ENCODE measurements around the gene BNIP3.
"Not testable (repeated sequence)": the region's sequence is repeated elsewhere in the genome, so short reads cannot be mapped to it uniquely, and the experiment has no call there.

The BNIP3 gene

DNA sequence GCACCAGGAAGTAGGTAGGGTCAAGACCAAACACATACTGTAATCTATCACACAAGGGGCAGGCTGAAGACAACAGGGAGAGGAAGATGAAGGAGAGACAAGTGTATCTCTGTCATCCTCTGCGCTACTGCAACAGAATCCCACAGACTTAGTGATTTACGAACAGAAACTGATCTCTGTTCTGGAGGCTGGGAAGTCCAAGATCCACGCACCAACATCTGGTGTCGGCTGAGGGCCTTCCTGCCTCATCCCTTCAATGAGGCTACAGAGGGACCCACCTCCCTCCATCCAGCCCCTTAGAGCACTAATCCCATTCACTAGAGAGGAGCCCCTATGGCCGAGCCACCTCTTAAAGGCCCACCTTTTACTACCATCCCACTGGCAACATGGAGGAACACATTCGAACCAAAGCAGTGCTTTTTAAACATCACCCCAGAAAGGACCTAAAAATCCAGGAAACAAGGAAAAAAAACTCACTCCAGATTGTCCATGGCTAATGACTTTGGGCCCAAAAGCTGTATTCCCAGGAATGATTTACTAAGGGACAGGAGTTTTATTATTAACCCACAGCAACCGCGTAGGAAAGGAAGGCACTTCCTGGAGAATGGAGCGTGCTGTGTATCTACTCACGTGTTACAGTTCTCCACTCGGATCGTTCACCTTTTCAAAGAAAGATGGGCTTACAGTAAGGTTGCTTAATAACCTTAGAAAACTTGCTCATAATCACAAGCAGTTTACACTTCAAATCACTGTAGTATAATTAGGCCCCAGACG lies 4.2 kb downstream of the BNIP3 start:
- no peak for DNase-seq (ENCODE audit: low read depth in 2 of 2)

DNA sequence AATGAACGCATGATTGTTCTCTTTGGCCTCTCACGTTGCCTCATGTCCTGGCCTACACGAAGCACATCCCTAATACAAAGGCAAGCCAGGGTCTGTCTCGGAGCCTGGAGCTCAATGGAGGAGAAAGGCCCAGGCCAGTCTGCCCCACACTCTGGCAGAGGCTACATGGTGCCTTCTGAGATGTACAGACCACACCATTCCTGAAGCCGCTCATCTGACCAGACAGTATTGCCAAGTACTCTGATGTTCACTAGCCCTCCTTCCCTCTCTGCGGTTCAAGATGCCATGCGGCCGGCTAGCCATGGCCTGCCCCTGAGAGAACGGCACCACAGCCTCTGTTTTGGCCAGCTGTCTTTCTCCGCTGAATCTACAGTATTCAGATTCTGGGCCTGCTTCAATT lies 5.9 kb downstream of the BNIP3 start:
- DNase-seq (ENCODE audit: low read depth in 2 of 2): no peak

- DNase-seq (ENCODE audit: low read depth in 2 of 2): no peak
Observed at GRCh38 chr10:131975003-131975402, 6.7 kb downstream of the BNIP3 start.

- DNase-seq (ENCODE audit: low read depth in 2 of 2): no peak
Observed at GRCh38 chr10:131974034-131974817, 7.5 kb downstream of the BNIP3 start.

DNA sequence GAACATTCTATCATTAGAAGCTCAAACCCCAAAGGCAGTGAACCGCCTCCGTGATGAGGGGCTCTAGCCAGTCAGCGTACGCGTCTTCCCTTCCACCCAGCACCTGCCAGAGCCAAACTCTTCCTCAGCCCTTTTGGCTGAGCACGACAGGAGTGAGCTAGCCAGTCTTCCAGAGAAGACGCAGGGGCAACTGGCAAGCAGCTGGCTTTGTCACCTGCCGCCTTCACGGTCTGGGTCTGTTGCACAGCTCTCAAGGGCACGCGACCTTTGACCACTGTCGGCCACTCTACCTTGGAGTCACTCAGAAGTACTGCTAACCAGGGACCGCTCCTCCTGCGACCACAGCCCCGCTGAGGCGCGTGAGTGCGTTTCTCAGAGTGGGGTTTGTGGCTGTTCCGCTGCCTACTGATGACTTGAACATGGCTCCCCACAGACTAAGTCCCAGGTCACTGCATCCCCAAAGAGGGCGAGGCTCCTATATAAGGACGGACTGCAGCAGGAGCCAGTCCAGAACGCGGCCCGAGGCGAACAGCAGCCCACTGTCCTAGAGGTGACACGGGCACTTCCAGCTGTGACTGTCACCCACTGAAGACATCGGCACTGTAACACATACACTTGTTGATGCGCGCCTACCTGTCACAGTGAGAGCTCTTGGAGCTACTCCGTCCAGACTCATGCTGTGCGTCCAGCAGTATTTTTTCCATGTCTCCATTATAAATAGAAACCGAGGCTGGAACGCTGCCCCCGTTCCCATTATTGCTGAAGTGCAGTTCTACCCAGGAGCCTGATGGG lies 8.4 kb downstream of the BNIP3 start:
- no peak for DNase-seq (ENCODE audit: low read depth in 2 of 2)

- DNase-seq (ENCODE audit: low read depth in 2 of 2): no peak
Observed at GRCh38 chr10:131972474-131973071, 9.2 kb downstream of the BNIP3 start.

- DNase-seq (ENCODE audit: low read depth in 2 of 2): no peak
Observed at GRCh38 chr10:131971591-131971990, 10.1 kb downstream of the BNIP3 start.

- no peak for DNase-seq (ENCODE audit: low read depth in 2 of 2)
Observed at GRCh38 chr10:131970946-131971345, 10.8 kb downstream of the BNIP3 start.

GRCh38 chr10:131968949-131969348 lies 12.8 kb downstream of the BNIP3 start:
- no peak for DNase-seq (ENCODE audit: low read depth in 2 of 2)

DNA sequence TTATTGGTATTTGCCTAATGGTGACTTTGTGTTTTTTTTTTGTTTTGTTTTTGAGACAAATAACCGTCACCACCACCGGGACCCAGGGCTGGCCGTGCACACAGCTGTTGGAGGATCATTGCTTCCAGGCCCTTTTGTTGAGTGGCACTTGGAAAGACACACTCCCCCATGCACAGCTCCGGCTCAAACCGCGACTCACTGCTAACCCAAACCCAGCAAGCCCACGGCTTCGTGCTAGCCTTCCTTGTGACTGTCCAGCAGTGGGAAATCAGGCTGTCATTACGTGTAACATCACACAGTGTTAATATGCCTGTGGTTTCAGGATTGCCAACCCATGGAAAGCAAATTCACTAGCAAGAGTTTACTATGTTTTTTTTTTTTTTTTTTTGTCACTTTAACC lies 17.4 kb downstream of the BNIP3 start:
- no peak for DNase-seq (ENCODE audit: low read depth in 2 of 2)

- no peak for DNase-seq (ENCODE audit: low read depth in 2 of 2)
Observed at GRCh38 chr10:131963811-131964210, 17.9 kb downstream of the BNIP3 start.

- no peak for DNase-seq (ENCODE audit: low read depth in 2 of 2)
Observed at GRCh38 chr10:131963350-131963749, 18.4 kb downstream of the BNIP3 start.

DNA sequence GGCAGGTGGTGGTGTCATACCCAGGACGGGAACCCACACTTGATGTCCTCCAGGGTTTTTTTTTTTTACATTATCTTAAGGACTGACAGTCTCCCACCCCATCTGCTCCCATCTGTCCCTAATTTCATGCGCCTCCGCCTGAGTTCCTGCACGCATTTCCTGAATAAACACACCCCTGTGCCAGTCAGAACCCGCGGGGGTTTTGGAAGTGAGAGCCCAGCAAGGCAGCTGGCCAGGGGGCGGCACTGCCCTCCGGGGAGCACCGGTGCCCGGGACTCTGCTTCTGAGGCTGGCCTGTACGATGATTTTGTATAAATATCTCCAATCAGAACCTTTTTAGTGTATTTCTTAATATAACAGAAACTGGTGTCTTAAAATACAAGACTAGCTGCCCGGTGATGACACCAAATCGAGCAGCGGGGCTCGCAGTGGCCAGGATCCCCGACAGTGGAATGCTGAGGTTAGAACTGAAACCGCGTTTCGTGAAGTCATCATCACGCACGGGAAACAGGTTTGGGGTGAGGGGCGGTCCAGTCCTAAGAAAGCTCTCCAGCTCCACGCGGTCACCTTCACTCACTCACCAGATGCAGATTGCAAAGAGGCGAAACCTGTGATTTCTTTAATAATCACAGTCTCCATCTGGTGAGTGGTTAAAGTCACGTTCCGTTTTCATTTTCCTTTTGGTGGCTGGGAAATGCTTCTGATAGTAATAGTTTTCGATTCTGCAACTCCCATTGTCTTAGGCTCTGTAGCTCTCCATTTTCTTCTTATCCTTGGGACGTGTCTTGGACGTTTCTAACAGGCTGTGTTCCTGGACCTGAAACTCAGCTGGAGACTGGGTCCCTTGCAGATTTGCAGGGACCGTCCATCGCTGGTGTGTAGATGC lies 19.7 kb downstream of the BNIP3 start:
- no peak for DNase-seq (ENCODE audit: low read depth in 2 of 2)

DNA sequence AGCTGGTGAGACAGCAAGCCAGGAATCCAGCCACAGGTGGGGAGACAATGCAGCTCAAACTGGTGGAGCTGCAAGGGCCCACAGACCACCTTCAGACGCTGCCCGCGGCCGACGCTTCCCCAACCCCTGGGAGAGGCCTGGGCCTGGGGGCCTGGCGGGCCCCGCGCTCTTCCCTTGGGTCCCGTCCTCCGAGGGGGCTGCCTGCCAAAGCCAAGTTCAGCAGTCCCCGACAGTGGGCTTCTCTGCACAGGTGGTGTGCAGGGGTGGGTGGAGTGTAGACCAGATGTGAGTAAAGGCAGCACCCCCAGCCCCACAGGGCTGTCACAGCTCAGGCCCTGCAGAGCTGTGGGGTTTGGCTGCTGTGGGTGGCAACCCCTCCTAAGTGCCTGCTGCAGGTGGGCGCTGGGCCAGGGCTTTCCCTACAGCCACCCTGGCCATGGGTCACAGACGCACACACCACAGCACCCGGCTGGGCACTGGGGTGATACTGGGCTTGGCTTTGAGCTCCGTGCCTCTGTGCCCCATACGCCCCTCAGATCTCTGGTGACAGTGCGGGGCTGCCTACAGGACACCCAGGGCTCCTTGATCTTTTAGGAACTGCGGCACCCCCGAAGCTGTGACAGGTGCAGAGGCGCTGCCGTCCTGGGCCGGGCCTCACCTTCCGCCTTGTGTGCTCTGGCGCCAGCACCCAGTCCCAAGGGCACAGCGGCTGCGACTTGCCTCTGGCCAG lies 20.5 kb downstream of the BNIP3 start:
- DNase-seq (ENCODE audit: low read depth in 2 of 2): no peak

DNA sequence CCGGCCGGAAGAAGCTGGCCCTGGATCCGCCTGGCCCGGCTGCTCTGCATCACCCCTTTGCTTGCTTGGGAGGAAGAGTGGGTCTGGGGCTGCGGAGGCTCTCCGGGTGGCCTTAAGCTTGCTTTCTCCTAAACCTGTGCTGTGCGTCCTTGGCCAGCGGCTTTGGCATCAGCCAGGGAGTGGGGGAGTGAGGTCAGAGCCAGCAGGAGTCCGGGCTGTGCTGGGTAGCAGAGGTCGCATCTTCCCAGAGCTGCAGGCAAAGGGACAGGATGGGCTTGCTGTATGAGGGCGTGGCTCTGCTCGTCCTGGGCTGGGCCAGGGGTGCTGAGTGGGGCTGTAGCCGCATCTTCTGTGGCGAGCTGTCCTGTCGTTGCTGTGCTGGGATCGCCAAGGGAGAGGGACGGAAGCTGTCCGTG lies 21.1 kb downstream of the BNIP3 start:
- no peak for DNase-seq (ENCODE audit: low read depth in 2 of 2)

- DNase-seq (ENCODE audit: low read depth in 2 of 2): no peak
Observed at GRCh38 chr10:131959841-131960240, 21.9 kb downstream of the BNIP3 start.

DNA sequence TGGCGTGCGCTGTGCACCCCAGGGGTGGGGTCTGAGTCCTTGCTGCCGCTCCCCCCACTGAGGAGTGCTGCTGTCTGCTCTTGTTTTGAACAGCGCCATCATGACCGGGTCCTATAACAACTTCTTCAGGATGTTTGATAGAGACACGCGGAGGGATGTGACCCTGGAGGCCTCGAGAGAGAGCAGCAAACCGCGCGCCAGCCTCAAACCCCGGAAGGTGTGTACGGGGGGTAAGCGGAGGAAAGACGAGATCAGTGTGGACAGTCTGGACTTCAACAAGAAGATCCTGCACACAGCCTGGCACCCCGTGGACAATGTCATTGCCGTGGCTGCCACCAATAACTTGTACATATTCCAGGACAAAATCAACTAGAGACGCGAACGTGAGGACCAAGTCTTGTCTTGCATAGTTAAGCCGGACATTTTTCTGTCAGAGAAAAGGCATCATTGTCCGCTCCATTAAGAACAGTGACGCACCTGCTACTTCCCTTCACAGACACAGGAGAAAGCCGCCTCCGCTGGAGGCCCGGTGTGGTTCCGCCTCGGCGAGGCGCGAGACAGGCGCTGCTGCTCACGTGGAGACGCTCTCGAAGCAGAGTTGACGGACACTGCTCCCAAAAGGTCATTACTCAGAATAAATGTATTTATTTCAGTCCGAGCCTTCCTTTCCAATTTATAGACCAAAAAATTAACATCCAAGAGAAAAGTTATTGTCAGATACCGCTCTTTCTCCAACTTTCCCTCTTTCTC lies 26.0 kb downstream of the BNIP3 start:
- no peak for DNase-seq (ENCODE audit: low read depth in 2 of 2)

GRCh38 chr10:131954356-131954965 lies 27.3 kb downstream of the BNIP3 start:
- no peak for DNase-seq (ENCODE audit: low read depth in 2 of 2)

GRCh38 chr10:131949908-131950307 lies 31.8 kb downstream of the BNIP3 start:
- not testable (repeated sequence) for DNase-seq (ENCODE audit: low read depth in 2 of 2)

All from stimulated activated CD8-positive, alpha-beta memory T cell treated with anti-CD3 and anti-CD28 coated beads, Interleukin-2, amount 100 ng/mL, for 48 hours (primary cell).